Left forelimb (tissue), 1 donor: ENCODE results near the gene L2HGDH.
"Not testable (repeated sequence)": the region's sequence is repeated elsewhere in the genome, so short reads cannot be mapped to it uniquely, and the experiment has no call there.

Source experiments
- DNase-seq: peaks from one replicate; pipeline ENCODE4 v3.0.0-alpha.2; 2018; ENCODE audit warnings: low spot score

Gene L2HGDH

GRCh38 chr14:50311972-50312733, at the start of gene L2HGDH, which contains the start of gene DMAC2L:
TSS of gene L2HGDH (minus strand) at chr14:50312229. CDS start at chr14:50312150, 79 bp downstream.
TSS of gene DMAC2L (plus strand) at chr14:50312324. CDS start at chr14:50321488, 9,164 bp downstream.
- peak; percentile 96 for DNase-seq

DNA sequence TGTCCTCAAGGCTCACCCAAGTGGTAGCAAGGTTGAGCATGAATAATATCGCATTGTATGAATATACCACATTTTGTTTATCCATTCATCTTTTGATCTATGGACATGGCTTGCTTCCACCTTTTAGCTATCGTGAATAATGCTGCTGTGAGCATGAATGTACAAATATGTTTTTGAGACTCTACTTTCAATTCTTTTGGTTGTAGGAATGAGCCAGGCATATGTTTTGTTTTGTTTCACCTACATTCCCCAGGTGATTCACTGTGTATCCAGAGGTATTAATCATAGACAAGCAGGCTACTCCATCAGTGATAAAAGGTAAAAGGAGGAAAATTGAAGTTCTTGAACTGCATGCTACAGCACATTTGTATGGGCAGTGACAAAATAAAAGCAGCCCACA, 48.8 kb upstream of the L2HGDH start:
- no peak for DNase-seq

GRCh38 chr14:50360093-50360492, 48.1 kb upstream of the L2HGDH start:
- DNase-seq, result no peak

DNA sequence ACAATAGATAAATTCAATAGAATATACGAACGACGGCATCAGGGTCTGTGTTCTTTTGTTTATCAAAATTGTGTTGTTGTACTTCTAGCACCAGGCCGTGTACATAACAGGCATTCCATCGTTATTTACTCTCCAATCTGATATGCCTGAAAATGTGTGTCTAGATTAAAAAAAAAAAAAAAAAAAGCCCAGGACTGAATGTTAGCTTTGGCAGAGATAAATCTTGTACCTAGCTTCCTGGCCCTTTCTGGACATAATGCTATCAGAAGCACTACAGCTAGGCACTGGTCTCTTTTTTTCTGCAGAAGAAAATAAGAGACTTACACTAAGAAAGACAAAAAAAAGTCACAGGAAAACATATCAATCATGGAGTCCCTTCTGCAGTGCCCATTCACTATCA, 47.6 kb upstream of the L2HGDH start:
- DNase-seq, result no peak

- no peak for DNase-seq
These were observed 45.8 kb upstream of the L2HGDH start for GRCh38 chr14:50357753-50358395.

GRCh38 chr14:50357124-50357523, 45.1 kb upstream of the L2HGDH start:
- DNase-seq, result no peak

- not testable (repeated sequence) for DNase-seq
These were observed 44.3 kb upstream of the L2HGDH start for GRCh38 chr14:50356283-50356682.

DNA sequence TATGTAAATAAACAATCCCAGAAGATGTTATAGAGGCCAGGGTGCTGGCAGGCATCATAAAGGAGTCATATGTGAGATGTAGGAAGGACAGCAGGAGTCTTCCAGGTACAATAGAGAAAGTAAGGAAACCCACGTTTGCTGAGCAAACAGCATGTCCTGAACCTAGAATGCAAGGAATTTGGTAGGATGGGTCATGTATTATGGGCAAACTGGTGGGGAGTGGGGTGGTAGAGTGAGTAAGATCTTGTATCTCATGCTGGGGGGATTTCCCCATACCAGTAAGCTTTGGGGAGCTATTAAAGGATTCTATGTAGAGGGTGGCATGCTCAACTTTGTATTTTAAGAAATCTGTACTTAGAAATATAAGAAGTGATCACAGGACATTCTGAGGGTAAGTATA, 43.7 kb upstream of the L2HGDH start:
- no peak for DNase-seq

GRCh38 chr14:50354527-50354926, 42.5 kb upstream of the L2HGDH start:
- DNase-seq, result no peak

- no peak for DNase-seq
These were observed 41.1 kb upstream of the L2HGDH start for GRCh38 chr14:50353126-50353525.

GRCh38 chr14:50352584-50352983, 40.6 kb upstream of the L2HGDH start:
- DNase-seq, result no peak

DNA sequence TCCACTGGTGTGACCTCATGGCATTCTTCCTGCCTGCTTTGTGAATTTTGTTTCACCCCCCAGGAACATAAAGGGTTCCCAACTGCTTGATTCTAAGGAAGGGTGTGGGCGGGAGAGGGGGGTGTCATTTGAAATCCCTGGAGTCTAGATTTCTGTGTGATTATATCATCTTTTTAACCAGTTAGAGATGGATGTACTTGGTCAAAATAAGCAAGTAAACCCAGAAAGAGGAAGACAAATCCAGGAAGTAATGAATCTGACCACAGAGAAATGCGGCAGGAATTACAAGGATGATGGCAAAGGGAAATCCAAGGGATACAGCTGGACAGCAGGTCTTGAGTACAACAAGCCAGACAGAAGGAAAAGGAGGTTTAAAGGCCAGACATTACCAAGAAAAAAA, 38.9 kb upstream of the L2HGDH start:
- no peak for DNase-seq

DNA sequence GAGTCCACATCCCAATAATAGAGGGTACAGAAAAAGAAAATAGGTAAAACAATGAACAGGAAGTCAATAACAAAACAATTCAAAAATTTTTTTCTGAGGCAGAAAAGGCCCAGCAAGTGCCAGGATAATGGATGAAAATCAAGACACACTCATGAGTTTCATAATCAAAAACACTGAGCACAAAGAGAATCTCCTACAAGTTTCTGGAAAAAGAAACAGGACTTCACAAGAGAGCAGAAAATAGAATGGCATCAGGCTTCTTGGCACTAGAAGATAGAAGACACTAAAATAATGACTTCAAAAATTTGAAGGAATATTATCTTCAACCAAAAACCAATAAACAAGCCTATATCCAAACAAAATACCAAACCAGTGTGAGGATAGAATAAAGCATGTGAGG, 36.9 kb upstream of the L2HGDH start:
- DNase-seq, result no peak

DNA sequence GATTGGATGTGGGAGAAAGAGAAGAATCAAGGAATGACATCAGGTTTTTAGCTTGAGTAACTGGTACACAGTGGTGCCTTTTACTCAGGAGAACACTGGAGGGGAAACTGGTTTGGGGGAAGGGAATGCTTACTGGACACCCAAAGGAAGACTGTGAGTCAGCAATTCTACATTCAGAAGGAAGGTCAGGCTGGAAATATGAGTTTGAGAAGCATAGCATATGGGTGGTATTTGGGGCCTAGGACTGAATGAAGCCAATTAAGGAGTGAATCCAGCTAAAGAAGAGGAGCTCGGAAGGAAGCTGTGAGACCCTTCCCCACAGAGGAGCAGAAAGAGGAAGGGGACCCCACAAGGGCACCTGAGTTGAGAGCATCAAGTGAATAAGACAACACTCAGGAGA, 35.5 kb upstream of the L2HGDH start:
- no peak for DNase-seq

DNA sequence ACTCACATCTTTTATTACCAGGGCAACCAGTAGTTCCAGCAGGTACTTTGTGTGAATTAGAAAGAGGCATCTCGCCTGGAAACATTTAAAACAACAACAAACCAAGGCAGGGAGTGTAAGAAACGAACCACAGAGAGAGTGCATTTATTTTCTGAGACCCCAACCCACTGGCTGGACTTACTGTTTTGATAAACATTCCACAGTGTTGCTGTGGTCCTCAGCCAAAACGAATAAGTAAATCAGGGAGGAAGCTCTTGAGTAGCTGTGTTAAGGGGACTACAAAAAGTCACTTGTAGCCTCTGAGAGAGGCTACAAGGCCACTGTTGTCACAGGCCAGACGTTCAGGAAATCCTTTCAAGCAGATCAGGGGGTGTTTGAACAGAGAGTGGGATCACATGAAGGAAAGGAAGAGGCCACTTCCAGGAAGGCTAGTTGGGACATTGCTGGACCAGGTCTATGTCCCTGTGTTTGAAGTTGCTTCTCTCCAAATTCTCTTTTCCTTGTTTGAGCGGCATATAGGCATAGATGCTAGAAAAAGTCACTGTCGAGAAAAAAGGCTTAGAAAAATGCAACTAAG, 33.9 kb upstream of the L2HGDH start:
- no peak for DNase-seq

DNA sequence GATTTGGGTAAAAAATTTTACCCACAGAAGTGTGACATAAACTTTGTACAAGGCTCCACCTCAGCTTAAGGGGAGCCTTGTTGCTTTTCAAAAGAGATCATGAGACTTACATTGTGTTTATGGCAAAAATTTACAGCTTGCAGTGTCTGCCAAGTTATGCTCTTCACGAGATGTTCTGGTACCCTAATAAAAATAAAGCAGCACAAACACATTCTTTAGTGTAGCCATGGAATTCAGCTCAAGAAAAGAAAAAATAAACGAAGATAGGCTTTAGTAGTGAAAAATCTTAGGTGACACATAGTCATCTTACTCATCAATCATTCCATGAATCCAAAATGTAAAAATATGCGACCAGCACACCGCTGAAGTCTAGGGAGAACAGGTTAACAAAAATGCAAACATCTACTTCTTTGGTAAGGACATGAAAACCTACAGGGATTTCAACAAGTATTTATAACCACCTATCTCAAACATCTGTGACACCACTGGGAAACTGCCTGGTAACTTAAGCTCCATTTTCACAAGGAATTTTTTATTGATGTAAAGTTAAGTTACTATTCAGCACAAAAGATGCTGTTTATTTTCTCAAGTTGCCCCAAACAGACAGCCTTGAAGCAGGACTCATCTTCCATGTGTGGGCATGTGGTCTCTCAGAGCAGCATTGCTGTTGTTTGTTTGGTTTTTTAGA, 33.0 kb upstream of the L2HGDH start:
- no peak for DNase-seq

DNA sequence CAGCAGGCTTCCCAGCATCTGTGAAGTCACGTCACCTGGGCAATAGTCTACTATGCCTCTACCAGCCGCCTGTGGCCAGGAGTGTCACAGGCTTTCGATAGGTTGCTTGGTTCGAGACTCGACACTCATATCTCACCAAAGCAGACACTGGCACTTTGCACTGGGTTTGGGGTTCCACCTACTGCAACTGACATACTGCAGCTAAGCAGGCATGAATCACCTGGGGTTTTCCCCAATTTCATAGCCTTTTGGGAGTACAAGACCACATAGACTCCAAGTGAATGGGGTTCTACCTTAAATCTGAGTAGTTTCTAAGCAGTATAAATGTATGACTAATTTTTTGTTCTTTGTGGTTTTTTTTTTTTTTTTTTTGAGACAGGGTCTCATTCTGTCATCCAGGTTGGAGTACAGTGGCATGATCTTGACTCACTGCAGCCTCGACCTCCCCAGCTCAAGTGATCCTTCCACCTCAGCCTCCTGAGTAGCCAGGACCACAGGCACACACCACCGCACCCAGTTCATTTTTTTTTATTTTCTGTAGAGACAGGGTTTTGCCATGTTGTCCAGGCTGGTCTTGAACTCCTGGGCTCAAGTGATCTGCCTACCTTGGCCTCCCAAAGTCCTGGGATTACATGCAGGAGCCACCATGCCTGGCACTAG, 32.2 kb upstream of the L2HGDH start:
- DNase-seq, result no peak

GRCh38 chr14:50343434-50343833, 31.4 kb upstream of the L2HGDH start:
- DNase-seq, result no peak

DNA sequence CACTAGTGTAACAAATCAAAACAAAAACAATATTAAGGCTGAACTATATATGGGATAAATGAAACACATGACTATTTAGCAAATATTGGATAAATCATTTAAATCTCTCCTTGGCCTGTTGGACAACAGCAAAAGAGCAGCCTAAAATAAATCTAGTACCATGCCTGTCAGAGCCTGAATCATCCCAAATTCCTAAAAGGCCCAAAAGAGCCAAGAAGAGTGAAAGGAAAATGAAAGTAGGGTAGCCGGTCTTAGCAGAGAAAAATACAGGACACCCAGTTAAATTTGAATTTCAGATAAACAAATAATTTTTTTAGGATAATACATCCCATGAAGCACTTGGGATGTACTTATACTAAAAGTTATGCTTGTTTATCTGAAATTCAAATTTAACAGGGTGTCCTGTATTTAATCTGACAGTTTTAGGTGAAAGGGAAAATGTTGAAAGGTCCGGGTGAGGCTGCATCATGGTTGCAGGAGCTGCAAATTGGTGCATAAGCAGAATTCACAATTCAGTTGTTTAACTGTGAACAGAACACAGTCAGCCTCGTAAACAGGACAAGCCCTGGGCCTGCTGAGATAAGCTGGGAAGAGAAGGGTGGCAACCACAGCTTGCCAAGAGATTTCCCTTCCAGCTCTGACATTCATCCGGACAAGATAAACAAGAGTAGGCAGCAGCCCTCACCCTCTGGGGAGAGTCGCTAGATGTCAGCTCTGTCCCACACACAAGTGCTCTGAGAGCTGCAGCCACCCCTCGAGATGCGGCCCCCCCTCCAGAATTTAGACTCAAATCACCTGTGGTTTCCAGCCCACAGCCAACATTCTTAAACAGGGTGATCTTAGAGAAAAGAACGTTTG, 30.4 kb upstream of the L2HGDH start:
- no peak for DNase-seq

DNA sequence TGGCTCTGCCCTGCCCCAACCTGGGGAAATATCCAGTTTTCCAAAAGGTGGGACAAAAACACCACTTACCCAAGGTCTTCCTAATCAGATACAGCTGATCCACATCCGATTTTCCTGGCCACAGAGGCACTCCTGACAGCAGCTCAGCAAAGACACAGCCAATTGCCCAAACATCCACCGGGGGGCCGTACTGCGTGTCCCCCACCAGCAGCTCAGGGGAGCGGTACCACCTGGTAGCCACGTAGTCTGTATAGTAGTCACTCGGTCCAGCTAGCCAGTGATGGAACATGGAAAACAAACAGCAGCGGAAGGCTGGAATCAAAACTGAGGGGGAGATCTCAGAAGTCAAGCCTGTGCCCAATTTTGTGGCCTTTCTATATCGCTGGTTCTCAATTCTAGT, 28.9 kb upstream of the L2HGDH start:
- no peak for DNase-seq

- DNase-seq, result no peak
These were observed 28.0 kb upstream of the L2HGDH start for GRCh38 chr14:50340045-50340444.
